ENCODE measurements around the gene CEP41.

The CEP41 gene

DNA sequence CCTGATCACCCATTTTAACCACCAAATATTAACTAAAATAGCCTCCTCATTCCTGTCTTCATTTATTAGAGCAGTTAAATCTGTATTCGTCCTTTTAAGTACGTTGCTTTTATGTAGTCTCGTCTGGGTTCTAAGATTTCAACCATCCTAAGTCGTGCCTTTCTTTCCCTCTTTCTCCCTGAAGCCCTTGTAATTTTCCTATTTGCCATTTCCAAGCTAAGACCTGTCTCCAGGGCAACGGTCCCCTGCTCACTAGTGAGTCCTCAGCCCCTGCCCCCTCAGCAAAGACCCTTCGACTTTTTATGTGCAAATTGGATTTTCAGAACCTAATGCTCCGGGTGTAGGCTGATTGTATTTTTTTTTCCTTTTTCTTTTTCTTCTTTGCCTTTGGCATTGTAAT lies 35.0 kb upstream of the CEP41 start:
- no peaks in the 10 kb centered on the region for H3K27me3 ChIP-seq (ENCODE audit: control insufficient read depth, insufficient read depth, low read length)
- H3K9me3 ChIP-seq (ENCODE audit: control insufficient read depth, low read length) = no peaks in the 10 kb centered on the region
- H3K9ac ChIP-seq = no peak overlapping the region

DNA sequence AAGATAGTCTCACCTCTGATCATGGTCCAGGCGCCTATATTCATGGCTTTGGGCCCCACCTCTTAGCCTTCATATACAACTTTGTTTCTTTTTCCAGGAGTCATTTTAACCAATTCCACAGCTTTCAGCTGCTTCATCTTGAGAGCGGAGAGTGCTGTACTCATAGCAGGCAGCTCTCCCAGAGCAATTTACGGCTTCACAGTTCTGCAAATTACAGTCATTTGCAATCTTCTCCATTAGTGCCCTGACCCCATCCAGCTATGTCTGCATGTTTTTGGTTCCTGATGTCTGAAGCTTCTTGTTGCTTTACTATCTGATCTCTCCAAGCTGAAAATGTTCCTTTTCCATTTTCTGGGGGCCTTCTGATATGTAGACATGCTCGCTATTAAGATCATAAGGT lies 33.1 kb upstream of the CEP41 start:
- no peaks in the 10 kb centered on the region for H3K27me3 ChIP-seq (ENCODE audit: control insufficient read depth, insufficient read depth, low read length)
- H3K36me3 ChIP-seq (ENCODE audit: control insufficient read depth, insufficient read depth, low read length) = no peaks in the 10 kb centered on the region
- TF ChIP-seq CTCF (IDR thresholded peaks at IDR 0.05) = no peak
- no peaks in the 10 kb centered on the region for H3K9me3 ChIP-seq (ENCODE audit: control insufficient read depth, low read length)
- H3K9ac ChIP-seq = no peak overlapping the region
- no peaks in the 10 kb centered on the region for H3K79me2 ChIP-seq
- no peak overlapping the region for H3K27ac ChIP-seq
- H3K4me3 ChIP-seq (ENCODE audit: low read depth, low read length) = no peak overlapping the region
- H3K4me2 ChIP-seq (ENCODE audit: low read length) = no peak overlapping the region
- no peaks in the 10 kb centered on the region for H3K4me1 ChIP-seq
- no peak overlapping the region for H2AFZ ChIP-seq

More for the DNA sequence above, 35.0 kb upstream of the CEP41 start:
- Histone ChIP-seq H3K4me2 (ENCODE audit: low read length) (no peak overlapping the region), H3K36me3 (ENCODE audit: control insufficient read depth, insufficient read depth, low read length) (no peaks in the 10 kb centered on the region), H3K4me1 (no peaks in the 10 kb centered on the region), H3K27ac (no peak overlapping the region), H3K4me3 (ENCODE audit: low read depth, low read length) (no peak overlapping the region), H2AFZ (no peak overlapping the region), H3K79me2 (no peaks in the 10 kb centered on the region)
- TF ChIP-seq CTCF (IDR thresholded peaks at IDR 0.05) = no peak

- Histone ChIP-seq H3K9me3 (ENCODE audit: control insufficient read depth, low read length) (no peaks in the 10 kb centered on the region), H3K36me3 (ENCODE audit: control insufficient read depth, insufficient read depth, low read length) (no peaks in the 10 kb centered on the region), H3K27ac (no peak overlapping the region), H3K79me2 (no peaks in the 10 kb centered on the region), H3K4me1 (no peaks in the 10 kb centered on the region), H3K4me2 (ENCODE audit: low read length) (no peak overlapping the region), H3K4me3 (ENCODE audit: low read depth, low read length) (no peak overlapping the region), H3K27me3 (ENCODE audit: control insufficient read depth, insufficient read depth, low read length) (no peaks in the 10 kb centered on the region), H3K9ac (no peak overlapping the region), H2AFZ (no peak overlapping the region)
- TF ChIP-seq CTCF (IDR thresholded peaks at IDR 0.05) = no peak
Observed at GRCh38 chr7:130473289-130473688, 32.5 kb upstream of the CEP41 start.

- H3K4me3 ChIP-seq (ENCODE audit: low read depth, low read length) = no peak overlapping the region
- no peak overlapping the region for H2AFZ ChIP-seq
- H3K27ac ChIP-seq = no peak overlapping the region
- no peaks in the 10 kb centered on the region for H3K27me3 ChIP-seq (ENCODE audit: control insufficient read depth, insufficient read depth, low read length)
- TF ChIP-seq CTCF (IDR thresholded peaks at IDR 0.05) = no peak
- no peaks in the 10 kb centered on the region for H3K79me2 ChIP-seq
- no peak overlapping the region for H3K4me2 ChIP-seq (ENCODE audit: low read length)
- no peaks in the 10 kb centered on the region for H3K9me3 ChIP-seq (ENCODE audit: control insufficient read depth, low read length)
- no peaks in the 10 kb centered on the region for H3K36me3 ChIP-seq (ENCODE audit: control insufficient read depth, insufficient read depth, low read length)
- no peak overlapping the region for H3K9ac ChIP-seq
- no peaks in the 10 kb centered on the region for H3K4me1 ChIP-seq
Observed at GRCh38 chr7:130471974-130472373, 31.2 kb upstream of the CEP41 start.

DNA sequence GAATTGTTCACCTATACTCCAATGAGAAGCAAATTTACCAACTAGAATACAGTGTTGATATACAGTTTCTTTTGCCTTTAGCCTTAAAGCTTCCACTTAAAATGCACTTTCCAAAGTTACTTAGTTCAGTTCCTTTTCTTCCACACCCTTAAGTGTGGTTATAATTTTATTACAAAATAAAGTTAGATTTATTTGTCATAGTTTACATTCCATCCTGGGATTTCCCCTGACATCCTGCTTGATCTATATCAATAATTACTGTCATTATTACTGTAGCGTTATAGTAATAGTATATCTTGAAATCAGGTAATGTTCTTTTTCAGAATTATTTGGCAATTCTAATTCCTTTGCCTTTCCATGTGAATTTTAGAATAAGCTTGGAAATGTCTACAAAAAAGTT lies 27.8 kb upstream of the CEP41 start:
- H3K27ac ChIP-seq = no peak overlapping the region
- no peak overlapping the region for H3K9ac ChIP-seq
- no peak overlapping the region for H2AFZ ChIP-seq
- no peaks in the 10 kb centered on the region for H3K9me3 ChIP-seq (ENCODE audit: control insufficient read depth, low read length)
- no peak for TF ChIP-seq CTCF (IDR thresholded peaks at IDR 0.05)
- H3K4me1 ChIP-seq = no peaks in the 10 kb centered on the region
- H3K36me3 ChIP-seq (ENCODE audit: control insufficient read depth, insufficient read depth, low read length) = no peaks in the 10 kb centered on the region
- no peaks in the 10 kb centered on the region for H3K27me3 ChIP-seq (ENCODE audit: control insufficient read depth, insufficient read depth, low read length)
- no peak overlapping the region for H3K4me3 ChIP-seq (ENCODE audit: low read depth, low read length)
- no peak overlapping the region for H3K4me2 ChIP-seq (ENCODE audit: low read length)
- no peaks in the 10 kb centered on the region for H3K79me2 ChIP-seq
